HepG2 (cell line): ENCODE results near the gene EPDR1. TPM values are rescaled to one million over a fixed set of nuclear protein-coding genes. Genes with fewer than 3 reads are reported as not detected.

Experiments
- AGO2 ChIP-seq: fragments of 200-400 bp; formaldehyde crosslinking; optimal IDR thresholded peaks from 2 replicates; pipeline ENCODE3; 2017; ENCODE audit warnings: mild to moderate bottlenecking, low read depth, low read length, moderate library complexity
- ARHGAP35 ChIP-seq: sonication (generic); formaldehyde crosslinking; IDR thresholded peaks from 2 replicates; pipeline ENCODE4 v1.9.0; 2022; ENCODE audit warnings: mild to moderate bottlenecking, inconsistent platforms, moderate library complexity, missing genetic modification reagents, borderline replicate concordance
- DMTF1 ChIP-seq: sonication (generic); formaldehyde crosslinking; IDR thresholded peaks from 2 replicates; pipeline ENCODE4 v1.4.0; 2020; ENCODE audit warnings: mild to moderate bottlenecking, missing genetic modification reagents
- DZIP1 ChIP-seq: sonication (generic); formaldehyde crosslinking; IDR thresholded peaks from 2 replicates; pipeline ENCODE4 v1.5.0; 2020; ENCODE audit warnings: mild to moderate bottlenecking, missing genetic modification reagents
- IKZF1 ChIP-seq: fragments of 450-650 bp; IDR thresholded peaks from 2 replicates; pipeline ENCODE4 v1.7.1; 2016
- MAZ ChIP-seq, 2 experiments: sonication (generic) in 1 of 2; formaldehyde crosslinking in 1 of 2; IDR thresholded peaks; 2 replicates each; pipeline versions ENCODE4 v1.5.0 to v1.6.1; 2012 to 2020; ENCODE audit warnings: low read depth in 2 of 2, mild to moderate bottlenecking in 2 of 2, borderline replicate concordance in 1 of 2, improper control_type of control experiment in 1 of 2, low read length in 1 of 2, missing genetic modification reagents in 1 of 2, moderate library complexity in 1 of 2
- NFE2 ChIP-seq: sonication (generic); formaldehyde crosslinking; IDR thresholded peaks from 2 replicates; pipeline ENCODE4 v1.4.0; 2020; ENCODE audit warnings: missing genetic modification reagents
- NR0B2 ChIP-seq: sonication (generic); formaldehyde crosslinking; IDR thresholded peaks from 2 replicates; pipeline ENCODE4 v1.4.0; 2020; ENCODE audit warnings: mild to moderate bottlenecking, missing genetic modification reagents
- PAX8 ChIP-seq: sonication (generic); formaldehyde crosslinking; IDR thresholded peaks from 2 replicates; pipeline ENCODE4 v1.8.0; 2022; ENCODE audit warnings: mild to moderate bottlenecking, missing genetic modification reagents, borderline replicate concordance
- PCBP1 ChIP-seq: fragments of 200-400 bp; formaldehyde crosslinking; IDR thresholded peaks from 2 replicates; pipeline ENCODE4 v1.6.1; 2017; ENCODE audit warnings: mild to moderate bottlenecking, low read depth, low read length, borderline replicate concordance
- POGZ ChIP-seq: sonication (generic); formaldehyde crosslinking; IDR thresholded peaks from 2 replicates; pipeline ENCODE4 v1.4.0; 2020; ENCODE audit warnings: mild to moderate bottlenecking, missing genetic modification reagents
- RXRB ChIP-seq: IDR thresholded peaks from 2 replicates; pipeline ENCODE4 v1.6.1; 2016; ENCODE audit warnings: borderline replicate concordance, missing genetic modification reagents, missing compliant biosample characterization
- SMAD9 ChIP-seq: sonication (generic); formaldehyde crosslinking; IDR thresholded peaks from 2 replicates; pipeline ENCODE4 v1.5.1; 2020; ENCODE audit warnings: mild to moderate bottlenecking, missing genetic modification reagents
- YEATS4 ChIP-seq: sonication (generic); formaldehyde crosslinking; IDR thresholded peaks from 2 replicates; pipeline ENCODE4 v1.4.0; 2020; ENCODE audit warnings: missing genetic modification reagents, borderline replicate concordance
- ZFP36L2 ChIP-seq: sonication (generic); formaldehyde crosslinking; IDR thresholded peaks from 2 replicates; pipeline ENCODE4 v1.4.0; 2020; ENCODE audit warnings: missing genetic modification reagents
- ZKSCAN5 ChIP-seq: sonication (generic); formaldehyde crosslinking; IDR thresholded peaks from 2 replicates; pipeline ENCODE4 v1.5.1; 2020; ENCODE audit warnings: mild to moderate bottlenecking, missing genetic modification reagents
- ZNF484 ChIP-seq: sonication (generic); formaldehyde crosslinking; IDR thresholded peaks from 2 replicates; pipeline ENCODE4 v1.5.1; 2020; ENCODE audit warnings: mild to moderate bottlenecking, low read depth, missing genetic modification reagents, borderline replicate concordance
- ZNF503 ChIP-seq: sonication (generic); formaldehyde crosslinking; IDR thresholded peaks from 2 replicates; pipeline ENCODE4 v1.4.0; 2020; ENCODE audit warnings: missing genetic modification reagents
- ZNF777 ChIP-seq: sonication (generic); formaldehyde crosslinking; IDR thresholded peaks from 2 replicates; pipeline ENCODE4 v1.4.0; 2020; ENCODE audit warnings: missing genetic modification reagents
- ZSCAN21 ChIP-seq: sonication (generic); formaldehyde crosslinking; IDR thresholded peaks from 2 replicates; pipeline ENCODE4 v1.8.0; 2022; ENCODE audit warnings: mild to moderate bottlenecking, missing genetic modification reagents, moderate library complexity, borderline replicate concordance
- polyA plus RNA-seq, 8 experiments: library from polyadenylated mRNA; depleted of rRNA in 3 of 8; stranded (reverse) in 7 of 8; unstranded in 1 of 8; fragments of >200 nt; fragmentation: Illumina TruSeq in 4 of 8; extraction: Trizol in 4 of 8; gene quantifications; 2 replicates each; pipeline versions ENCODE4 v1.2.1 to v1.2.3, GENCODE V29; 2011 to 2016; ENCODE audit warnings: low read depth in 4 of 8, missing spikeins in 1 of 8, mixed read lengths in 1 of 8; ENCODE audit not compliant: insufficient read depth in 1 of 8
- total RNA-seq, 5 experiments: library from RNA; depleted of rRNA; stranded (reverse); fragments of >200 nt; fragmentation: Illumina TruSeq; extraction: Trizol; gene quantifications; 2 replicates each; pipeline ENCODE4 v1.2.3, GENCODE V29; 2016; ENCODE audit warnings: low read depth in 1 of 5

Gene EPDR1
- total and polyA plus RNA-seq, 2 of the 13 experiments (the other 11 are each of a cell fraction or from before 2014, with no cell fraction given) = 38.3 to 50.2 TPM

- TF ChIP-seq DZIP1 (CRISPR knock-in tag) (0 out of 2 replicates have a peak, but pooled peaks have one; percentile 58), PAX8 (no peak), NR0B2 (no peak), RXRB (CRISPR knock-in tag) (0 out of 2 replicates have a peak, but pooled peaks have one; percentile 7), ZFP36L2 (CRISPR knock-in tag) (no peak), MAZ (IDR thresholded peaks at IDR 0.05; ENCODE audit: borderline replicate concordance, low read depth, low read length) (peak; percentile 38; the same call in 1 of the 2 replicates), MAZ (CRISPR knock-in tag; IDR thresholded peaks at IDR 0.05; ENCODE audit: low read depth) (peak; percentile 36), NFE2 (no peak), ARHGAP35 (CRISPR knock-in tag) (no peak; the same call in 1 of the 2 replicates), ZKSCAN5 (CRISPR knock-in tag) (no peak), YEATS4 (CRISPR knock-in tag) (peak; percentile 71), DMTF1 (CRISPR knock-in tag) (no peak), SMAD9 (CRISPR knock-in tag) (no peak), ZNF503 (CRISPR knock-in tag) (no peak; the same call in 1 of the 2 replicates), ZSCAN21 (CRISPR knock-in tag) (peak; percentile 75; the same call in 1 of the 2 replicates), POGZ (CRISPR knock-in tag) (peak; percentile 44; the same call in 1 of the 2 replicates), PCBP1 (peak; percentile 48; the same call in 1 of the 2 replicates), ZNF484 (CRISPR knock-in tag) (no peak), IKZF1 (no peak), ZNF777 (CRISPR knock-in tag) (peak; percentile 82; the same call in 1 of the 2 replicates), AGO2 (peak; percentile 97)
These were observed 687 bp downstream of the EPDR1 start (continued) for GRCh38 chr7:37920849-37921805.
